K562 (cell line): ENCODE measurements around the gene RSBN1L. TPM values are rescaled to one million over a fixed set of nuclear protein-coding genes. Genes with fewer than 3 reads are reported as not detected.

Experiments used
- ATAC-seq: fragments of 200-7000 bp; cut with Tn5 transposase; 3 replicates; pipeline ENCODE4 v1.9.1; 2020; ENCODE audit warnings: moderate library complexity
- BruUV-seq: library from RNA; stranded (reverse); fragments of 400-500 nt; replicated peaks from 2 replicates; lab custom pipeline; 2021; lab: Mats Ljungman, UMichigan
- CTCF ChIA-PET: fragments of 300-600 bp; formaldehyde crosslinking; extraction: SDS; loops from one replicate; lab custom pipeline; 2021; ENCODE audit warnings: low intra/inter-chr PET ratio; lab: Yijun Ruan, JAX
- POLR2A ChIA-PET: fragments of 300-600, 350-650 bp; sonication (Branson Sonifier 250); formaldehyde crosslinking; extraction: SDS; loops from one replicate; lab custom pipeline; 2021; ENCODE audit warnings: antibody characterized with exemption, inconsistent platforms; lab: Yijun Ruan, JAX
- DNase-seq, 4 experiments: peaks; one replicate each; pipeline versions ENCODE4 v3.0.0 to v3.0.0-alpha.2; 2011 to 2018; ENCODE audit warnings: low spot score in 3 of 4, mixed read lengths in 3 of 4; ENCODE audit errors: extremely low read depth in 1 of 4
- FAIRE-seq: peaks from 2 replicates; lab custom pipeline; 2011; peaks lifted over from hg19 to GRCh38; lab: Jason Lieb, UNC
- H2AFZ ChIP-seq: 2 replicates; pipeline ENCODE4 v1.6.0; 2011; ENCODE audit warnings: low read depth, low read length, control low read depth, inconsistent platforms
- H3K27ac ChIP-seq: fragments of 200-600 bp; 3 replicates; pipeline ENCODE4 v1.8.0; 2011; ENCODE audit warnings: low read depth, mild to moderate bottlenecking, control low read depth, inconsistent platforms, low read length, moderate library complexity, mixed read lengths; ENCODE audit errors: extremely low read depth
- H3K27me3 ChIP-seq, 2 experiments: fragments of 300-600 bp in 1 of 2; 2 replicates in 1 of 2; 3 replicates in 1 of 2; pipeline versions ENCODE4 v1.6.0 to v1.8.0; 2011; ENCODE audit warnings: inconsistent platforms in 2 of 2, low read length in 2 of 2, mild to moderate bottlenecking in 1 of 2, mixed read lengths in 1 of 2, moderate library complexity in 1 of 2; ENCODE audit not compliant: control insufficient read depth in 2 of 2, insufficient read depth in 2 of 2
- H3K36me3 ChIP-seq: fragments of 300-600 bp; 3 replicates; pipeline ENCODE4 v1.8.0; 2011; ENCODE audit warnings: mild to moderate bottlenecking, low read length, inconsistent platforms; ENCODE audit not compliant: control insufficient read depth, insufficient read depth
- H3K4me1 ChIP-seq, 2 experiments: fragments of 200-600 bp in 1 of 2; replicated peaks in 1 of 2; 2 replicates in 1 of 2; 3 replicates in 1 of 2; pipeline versions ENCODE4 v1.5.1 to v1.8.0; 2011; ENCODE audit warnings: inconsistent platforms in 2 of 2, low read length in 2 of 2, mild to moderate bottlenecking in 1 of 2, mixed read lengths in 1 of 2, moderate library complexity in 1 of 2; ENCODE audit not compliant: control insufficient read depth in 2 of 2, insufficient read depth in 2 of 2
- H3K4me2 ChIP-seq: 2 replicates; pipeline ENCODE4 v1.6.1; 2011; ENCODE audit warnings: low read length, control low read depth, inconsistent platforms, mixed read lengths; ENCODE audit not compliant: insufficient read depth
- H3K4me3 ChIP-seq: fragments of 200-600 bp; sonication (generic), shearing (Covaris generic); 2 replicates; pipeline ENCODE4 v1.5.1; 2016; ENCODE audit warnings: control low read depth, inconsistent platforms
- H3K79me2 ChIP-seq: fragments of 200-600 bp; 3 replicates; pipeline ENCODE4 v1.8.0; 2011; ENCODE audit warnings: low read length, inconsistent platforms; ENCODE audit not compliant: control insufficient read depth, insufficient read depth
- H3K9ac ChIP-seq, 2 experiments: 2 replicates each; pipeline versions ENCODE4 v1.6.0 to v1.6.1; 2011; ENCODE audit warnings: low read depth in 2 of 2, low read length in 2 of 2, control low read depth in 1 of 2, inconsistent platforms in 1 of 2, mild to moderate bottlenecking in 1 of 2, mixed read lengths in 1 of 2; ENCODE audit not compliant: insufficient read depth in 1 of 2
- H3K9me1 ChIP-seq: one replicate; pipeline ENCODE4 v1.6.0; 2011; ENCODE audit warnings: inconsistent platforms, mild to moderate bottlenecking, low read length, moderate library complexity; ENCODE audit not compliant: control insufficient read depth, insufficient read depth
- H3K9me3 ChIP-seq: replicated peaks from 2 replicates; pipeline ENCODE4 v1.5.1; 2011; ENCODE audit warnings: low read depth, low read length, inconsistent platforms; ENCODE audit not compliant: control insufficient read depth, insufficient read depth
- H4K20me1 ChIP-seq: replicated peaks from 2 replicates; pipeline ENCODE4 v1.6.1; 2011; ENCODE audit warnings: low read length, inconsistent platforms, mixed read lengths; ENCODE audit not compliant: control insufficient read depth, insufficient read depth
- ARID2 ChIP-seq: fragments of 450-650 bp; IDR thresholded peaks from 2 replicates; pipeline ENCODE4 v1.6.1; 2017; ENCODE audit warnings: antibody characterized with exemption, mild to moderate bottlenecking
- ATF7 ChIP-seq: fragments of 450-650 bp; IDR thresholded peaks from 2 replicates; pipeline ENCODE4 v1.7.1; 2014; ENCODE audit warnings: mild to moderate bottlenecking, moderate library complexity
- EP400 ChIP-seq: fragments of 450-650 bp; IDR thresholded peaks from 2 replicates; pipeline ENCODE4 v1.6.1; 2017; ENCODE audit warnings: antibody characterized with exemption, mild to moderate bottlenecking, moderate library complexity
- ETV1 ChIP-seq: fragments of 450-650 bp; conservative IDR thresholded peaks from 2 replicates; pipeline ENCODE4 v1.6.1; 2016; ENCODE audit warnings: missing genetic modification characterization, control low read depth, low read depth, missing compliant biosample characterization
- MTA2 ChIP-seq: fragments of 450-650 bp; IDR thresholded peaks from 2 replicates; pipeline ENCODE4 v1.6.1; 2016; ENCODE audit warnings: low read depth
- PTRF ChIP-seq: fragments of 450-650 bp; IDR thresholded peaks from 2 replicates; pipeline ENCODE4 v1.6.1; 2016; ENCODE audit warnings: mild to moderate bottlenecking, missing genetic modification characterization, missing compliant biosample characterization
- SLC30A9 ChIP-seq: fragments of 250-450 bp; sonication (Bioruptor Pico); IDR thresholded peaks from 2 replicates; pipeline ENCODE4 v1.8.0; 2022; ENCODE audit warnings: mild to moderate bottlenecking, moderate library complexity
- WHSC1 ChIP-seq: IDR thresholded peaks from one replicate; pipeline ENCODE4 v1.6.1; 2012; ENCODE audit warnings: low read length, control low read depth, inconsistent platforms
- ZNF3 ChIP-seq: fragments of 250-450 bp; sonication (Bioruptor Pico); IDR thresholded peaks from 2 replicates; pipeline ENCODE4 v1.5.0; 2021; ENCODE audit warnings: mild to moderate bottlenecking, moderate library complexity
- ZNF57 ChIP-seq: fragments of 450-650 bp; formaldehyde crosslinking; IDR thresholded peaks from 2 replicates; pipeline ENCODE4 v1.4.0; 2020; ENCODE audit warnings: mild to moderate bottlenecking, moderate library complexity
- WGBS: fragments of 100-300 bp; shearing (Covaris generic); methylation state at CpG from one replicate; pipeline ENCODE4 v1.1.6; 2016; ENCODE audit warnings: low coverage, mixed read lengths; ENCODE audit not compliant: insufficient coverage; ENCODE audit errors: missing lambda C conversion rate; 5-methylcytosine and 5-hydroxymethylcytosine counted together
- in situ Hi-C: fragments of 300-500 bp; cut with MboI; formaldehyde crosslinking; loops from 4 replicates; pipeline ENCODE4 v1.15.0; 2018; ENCODE audit warnings: inconsistent platforms, mixed read lengths
- intact Hi-C: fragments of 100-400 bp; cut with micrococcal nuclease; formaldehyde crosslinking; loops from 2 replicates; pipeline ENCODE4 v1.14.2; 2022
- polyA plus RNA-seq, 8 experiments: library from polyadenylated mRNA; depleted of rRNA in 4 of 8; stranded (reverse) in 5 of 8; unstranded in 3 of 8; fragments of >200 nt; fragmentation: Nextera tagmentation in 2 of 8; fragmentation: Illumina TruSeq in 1 of 8; extraction: Ambion mirVana in 2 of 8; extraction: Trizol in 1 of 8; gene quantifications; 2 replicates each; pipeline versions ENCODE4 v1.2.1 to v1.2.3, GENCODE V29; 2011 to 2014; ENCODE audit warnings: inconsistent platforms in 1 of 8, missing spikeins in 1 of 8
- total RNA-seq, 7 experiments: library from RNA; depleted of rRNA in 6 of 7; stranded (reverse); fragments of >200 nt in 6 of 7; fragmentation: Illumina TruSeq in 2 of 7; extraction: Trizol in 2 of 7; gene quantifications; 2 replicates each; pipeline versions ENCODE4 v1.2.1 to v1.2.3, GENCODE V29; 2011 to 2021; ENCODE audit warnings: low replicate concordance in 1 of 7
- TF ChIP-seq, protein P1 (sequence below): sonication (generic); formaldehyde crosslinking; IDR thresholded peaks from 2 replicates; pipeline ENCODE4 v1.8.0; 2022; ENCODE audit warnings: mild to moderate bottlenecking, low read depth, missing genetic modification reagents

Gene RSBN1L
- total and polyA plus RNA-seq, 9 of the 15 experiments (the other 6 are each of a cell fraction or from before 2014, with no cell fraction given), result 6.2 to 35.2 (median 20.1) TPM

- in situ Hi-C loops, result no loop called here
- TF ChIP-seq ARID2 (no peak), PTRF (no peak), WHSC1 (no peak), ETV1 (tag) (no peak), EP400 (no peak), ATF7 (no peak), MTA2 (no peak), SLC30A9 (CRISPR knock-in tag) (no peak), ZNF57 (CRISPR knock-in tag) (no peak), ZNF3 (no peak)
- TF ChIP-seq, protein P1, sequence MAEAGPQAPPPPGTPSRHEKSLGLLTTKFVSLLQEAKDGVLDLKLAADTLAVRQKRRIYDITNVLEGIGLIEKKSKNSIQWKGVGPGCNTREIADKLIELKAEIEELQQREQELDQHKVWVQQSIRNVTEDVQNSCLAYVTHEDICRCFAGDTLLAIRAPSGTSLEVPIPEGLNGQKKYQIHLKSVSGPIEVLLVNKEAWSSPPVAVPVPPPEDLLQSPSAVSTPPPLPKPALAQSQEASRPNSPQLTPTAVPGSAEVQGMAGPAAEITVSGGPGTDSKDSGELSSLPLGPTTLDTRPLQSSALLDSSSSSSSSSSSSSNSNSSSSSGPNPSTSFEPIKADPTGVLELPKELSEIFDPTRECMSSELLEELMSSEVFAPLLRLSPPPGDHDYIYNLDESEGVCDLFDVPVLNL (CRISPR knock-in tag), result no peak
- TF ChIP-seq, all 486 proteins: peak for 0
These were observed 35.5 kb downstream of the RSBN1L start for GRCh38 chr7:77731716-77732115.

More at GRCh38 chr7:77731716-77732115, 35.5 kb downstream of the RSBN1L start:
- BruUV-seq, result no TSS peak
- Histone ChIP-seq H3K4me2 (no peak overlapping the region), H4K20me1 (peaks cover 10% of the 10 kb centered on the region; the same call in 1 of the 2 replicates), H3K27ac (no peak overlapping the region), H3K4me1 (peaks cover 17 to 36% of the 10 kb centered on the region in 2 experiments), H3K36me3 (peaks cover 9% of the 10 kb centered on the region; the same call in 2 of the 3 replicates), H3K4me3 (no peak overlapping the region), H2AFZ (no peak overlapping the region), H3K9me3 (no peaks in the 10 kb centered on the region), H3K9me1 (no peaks in the 10 kb centered on the region), H3K27me3 (no peaks in the 10 kb centered on the region), H3K79me2 (peaks cover 92% of the 10 kb centered on the region), H3K9ac (no peak overlapping the region)
- ATAC-seq (no peak), DNase-seq (no peak), FAIRE-seq (no peak)
- WGBS, result 47% methylated on average over 1 of the region's 1 CpG
- ChIA-PET CTCF (no interaction called here), POLR2A (interaction anchor here (0.6 kb wide), 1 partner anchor 14 kb away, joined by 3 read pairs; no protein-coding TSS in a partner anchor)
- intact Hi-C loops, result loop anchor here (5.0 kb wide), 1 partner anchor 34 kb away; the partner anchor contains the start of gene RSBN1L
